ENCODE results near the gene MAGI1.
"Not testable (repeated sequence)": the region's sequence is repeated elsewhere in the genome, so short reads cannot be mapped to it uniquely, and the experiment has no call there.

MAGI1 gene

GRCh38 chr3:65734792-65735191 lies 303.9 kb downstream of the MAGI1 start:
- DNase-seq (ENCODE audit: extremely low spot score, insufficient read length, low read depth) (no peak), FAIRE-seq (no peak)

- no peak for FAIRE-seq
These were observed 304.3 kb downstream of the MAGI1 start for GRCh38 chr3:65734382-65734781.

GRCh38 chr3:65733459-65733858 lies 305.3 kb downstream of the MAGI1 start:
- DNase-seq (ENCODE audit: extremely low spot score, insufficient read length, low read depth) (no peak), FAIRE-seq (no peak)

More at GRCh38 chr3:65734382-65734781, 304.3 kb downstream of the MAGI1 start:
- no peak for DNase-seq (ENCODE audit: extremely low spot score, insufficient read length, low read depth)

- DNase-seq (ENCODE audit: extremely low spot score, insufficient read length, low read depth) (peak; percentile 9), FAIRE-seq (peak; percentile 82)
These were observed 306.4 kb downstream of the MAGI1 start for GRCh38 chr3:65732051-65732935.

- FAIRE-seq (no peak), DNase-seq (ENCODE audit: extremely low spot score, insufficient read length, low read depth) (no peak)
These were observed 308.3 kb downstream of the MAGI1 start for GRCh38 chr3:65730449-65730848.

- FAIRE-seq (no peak), DNase-seq (ENCODE audit: extremely low spot score, insufficient read length, low read depth) (no peak)
These were observed 308.7 kb downstream of the MAGI1 start for GRCh38 chr3:65729973-65730372.

GRCh38 chr3:65729555-65729954 lies 309.2 kb downstream of the MAGI1 start:
- DNase-seq (ENCODE audit: extremely low spot score, insufficient read length, low read depth): no peak
- no peak for FAIRE-seq

GRCh38 chr3:65728138-65728537 lies 310.6 kb downstream of the MAGI1 start:
- FAIRE-seq: no peak
- no peak for DNase-seq (ENCODE audit: extremely low spot score, insufficient read length, low read depth)

- FAIRE-seq: no peak
- DNase-seq (ENCODE audit: extremely low spot score, insufficient read length, low read depth): no peak
These were observed 314.7 kb downstream of the MAGI1 start for GRCh38 chr3:65723985-65724384.

- DNase-seq (ENCODE audit: extremely low spot score, insufficient read length, low read depth): no peak
- FAIRE-seq: no peak
These were observed 315.7 kb downstream of the MAGI1 start for GRCh38 chr3:65723011-65723410.

- FAIRE-seq: no peak
- DNase-seq (ENCODE audit: extremely low spot score, insufficient read length, low read depth): no peak
These were observed 317.6 kb downstream of the MAGI1 start for GRCh38 chr3:65720989-65721737.

- not testable (repeated sequence) for FAIRE-seq; DNase-seq (ENCODE audit: extremely low spot score, insufficient read length, low read depth)
These were observed 319.1 kb downstream of the MAGI1 start for GRCh38 chr3:65719639-65720038.

- FAIRE-seq: no peak
- no peak for DNase-seq (ENCODE audit: extremely low spot score, insufficient read length, low read depth)
These were observed 320.9 kb downstream of the MAGI1 start for GRCh38 chr3:65717676-65718346.

- no peak for FAIRE-seq
- no peak for DNase-seq (ENCODE audit: extremely low spot score, insufficient read length, low read depth)
These were observed 322.5 kb downstream of the MAGI1 start for GRCh38 chr3:65716071-65716751.

- FAIRE-seq: no peak
These were observed 324.6 kb downstream of the MAGI1 start for GRCh38 chr3:65714134-65714533.

GRCh38 chr3:65713016-65713415 lies 325.7 kb downstream of the MAGI1 start:
- DNase-seq (ENCODE audit: extremely low spot score, insufficient read length, low read depth): no peak
- no peak for FAIRE-seq

More at GRCh38 chr3:65714134-65714533, 324.6 kb downstream of the MAGI1 start:
- DNase-seq (ENCODE audit: extremely low spot score, insufficient read length, low read depth): no peak

- DNase-seq (ENCODE audit: extremely low spot score, insufficient read length, low read depth) (no peak), FAIRE-seq (no peak)
These were observed 326.6 kb downstream of the MAGI1 start for GRCh38 chr3:65712140-65712539.

GRCh38 chr3:65706776-65707568 lies 331.7 kb downstream of the MAGI1 start:
- DNase-seq (ENCODE audit: extremely low spot score, insufficient read length, low read depth): no peak
- FAIRE-seq: no peak

- FAIRE-seq: no peak
These were observed 332.4 kb downstream of the MAGI1 start for GRCh38 chr3:65706301-65706700.

More at GRCh38 chr3:65706301-65706700, 332.4 kb downstream of the MAGI1 start:
- no peak for DNase-seq (ENCODE audit: extremely low spot score, insufficient read length, low read depth)
